Measurements from ENCODE around the gene TRIM71.
A peak's percentile ranks its signal among the peaks of the same experiment; 100 is the strongest.

DNA sequence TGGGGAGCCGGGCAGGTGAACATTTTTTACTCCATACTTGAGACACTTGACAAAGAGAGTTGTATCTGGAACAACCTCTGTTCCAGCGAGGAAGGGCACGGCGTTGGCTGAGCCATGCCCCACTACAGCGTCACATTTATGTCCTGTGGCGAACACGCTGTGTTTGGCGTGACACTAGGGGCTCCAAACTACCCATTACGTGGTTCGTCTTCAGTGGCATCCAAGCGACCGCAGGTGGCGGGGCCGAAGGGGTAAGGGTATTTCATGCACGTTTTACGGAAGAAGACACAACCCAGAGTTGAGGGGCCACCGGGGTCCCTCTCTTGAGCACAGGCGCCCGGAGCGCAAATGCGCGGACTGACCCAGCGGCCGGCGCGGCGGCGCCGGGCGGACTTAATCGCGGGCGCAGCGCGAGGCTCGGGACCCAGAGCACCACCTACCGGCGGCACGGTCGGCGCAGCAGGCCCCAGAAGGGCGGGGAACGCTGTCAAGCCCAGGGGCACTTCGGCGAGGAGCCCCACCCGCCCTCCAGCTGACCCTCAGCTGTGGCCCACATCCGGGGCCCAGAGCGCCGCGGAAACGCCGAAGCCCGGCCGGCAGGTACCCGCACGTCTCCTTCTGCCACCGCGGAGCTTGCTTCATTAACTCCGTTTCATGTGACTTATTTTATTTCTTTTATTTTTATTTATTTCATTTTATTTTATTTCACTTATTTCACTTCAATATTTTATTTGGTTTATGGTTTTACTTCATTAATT is 36.4 kb upstream of the TRIM71 start:
- TF ChIP-seq, protein P1, sequence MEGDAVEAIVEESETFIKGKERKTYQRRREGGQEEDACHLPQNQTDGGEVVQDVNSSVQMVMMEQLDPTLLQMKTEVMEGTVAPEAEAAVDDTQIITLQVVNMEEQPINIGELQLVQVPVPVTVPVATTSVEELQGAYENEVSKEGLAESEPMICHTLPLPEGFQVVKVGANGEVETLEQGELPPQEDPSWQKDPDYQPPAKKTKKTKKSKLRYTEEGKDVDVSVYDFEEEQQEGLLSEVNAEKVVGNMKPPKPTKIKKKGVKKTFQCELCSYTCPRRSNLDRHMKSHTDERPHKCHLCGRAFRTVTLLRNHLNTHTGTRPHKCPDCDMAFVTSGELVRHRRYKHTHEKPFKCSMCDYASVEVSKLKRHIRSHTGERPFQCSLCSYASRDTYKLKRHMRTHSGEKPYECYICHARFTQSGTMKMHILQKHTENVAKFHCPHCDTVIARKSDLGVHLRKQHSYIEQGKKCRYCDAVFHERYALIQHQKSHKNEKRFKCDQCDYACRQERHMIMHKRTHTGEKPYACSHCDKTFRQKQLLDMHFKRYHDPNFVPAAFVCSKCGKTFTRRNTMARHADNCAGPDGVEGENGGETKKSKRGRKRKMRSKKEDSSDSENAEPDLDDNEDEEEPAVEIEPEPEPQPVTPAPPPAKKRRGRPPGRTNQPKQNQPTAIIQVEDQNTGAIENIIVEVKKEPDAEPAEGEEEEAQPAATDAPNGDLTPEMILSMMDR (IDR thresholded peaks at IDR 0.05) = peak; percentile 93
- no peak for TF ChIP-seq TCF7L2 (IDR thresholded peaks at IDR 0.05; ENCODE audit: low read depth, low read length)
- no peak for TF ChIP-seq POLR2AphosphoS5 (IDR thresholded peaks at IDR 0.05; ENCODE audit: low read depth, low read length)

Data from Panc1 (cell line).